Measurements from ENCODE around the gene PRKD1.

The PRKD1 gene

GRCh38 chr14:29653303-29653702 lies 274.3 kb downstream of the PRKD1 start:
- DNase-seq (ENCODE audit: low read depth, low spot score): no peak
- Histone ChIP-seq H3K4me3 (ENCODE audit: insufficient read length, low read depth) (no peak overlapping the region), H3K36me3 (ENCODE audit: insufficient read depth, insufficient read length, low read length) (no peaks in the 10 kb centered on the region), H3K4me1 (ENCODE audit: insufficient read depth, insufficient read length) (no peaks in the 10 kb centered on the region), H3K9me3 (ENCODE audit: insufficient read depth, low read length) (peaks cover 3% of the 10 kb centered on the region; the same call in 1 of the 2 replicates), H3K27me3 (ENCODE audit: insufficient read depth, insufficient read length) (no peaks in the 10 kb centered on the region), H3K9ac (ENCODE audit: insufficient read length, low read depth) (no peak overlapping the region)
- TF ChIP-seq YY1 (IDR thresholded peaks at IDR 0.05; ENCODE audit: insufficient read depth, insufficient read length): no peak
- no peak for TF ChIP-seq SUZ12 (IDR thresholded peaks at IDR 0.05; ENCODE audit: extremely low read depth, insufficient read depth, insufficient read length)
- no peak for TF ChIP-seq ZNF274 (IDR thresholded peaks at IDR 0.05; ENCODE audit: low read depth, low read length)

- DNase-seq (ENCODE audit: low read depth, low spot score): no peak
- peaks cover 11% of the 10 kb centered on the region; the same call in 1 of the 2 replicates for H3K9me3 ChIP-seq (ENCODE audit: insufficient read depth, low read length)
- H3K36me3 ChIP-seq (ENCODE audit: insufficient read depth, insufficient read length, low read length): no peaks in the 10 kb centered on the region
Measured at GRCh38 chr14:29652571-29652970, 275.1 kb downstream of the PRKD1 start.

DNA sequence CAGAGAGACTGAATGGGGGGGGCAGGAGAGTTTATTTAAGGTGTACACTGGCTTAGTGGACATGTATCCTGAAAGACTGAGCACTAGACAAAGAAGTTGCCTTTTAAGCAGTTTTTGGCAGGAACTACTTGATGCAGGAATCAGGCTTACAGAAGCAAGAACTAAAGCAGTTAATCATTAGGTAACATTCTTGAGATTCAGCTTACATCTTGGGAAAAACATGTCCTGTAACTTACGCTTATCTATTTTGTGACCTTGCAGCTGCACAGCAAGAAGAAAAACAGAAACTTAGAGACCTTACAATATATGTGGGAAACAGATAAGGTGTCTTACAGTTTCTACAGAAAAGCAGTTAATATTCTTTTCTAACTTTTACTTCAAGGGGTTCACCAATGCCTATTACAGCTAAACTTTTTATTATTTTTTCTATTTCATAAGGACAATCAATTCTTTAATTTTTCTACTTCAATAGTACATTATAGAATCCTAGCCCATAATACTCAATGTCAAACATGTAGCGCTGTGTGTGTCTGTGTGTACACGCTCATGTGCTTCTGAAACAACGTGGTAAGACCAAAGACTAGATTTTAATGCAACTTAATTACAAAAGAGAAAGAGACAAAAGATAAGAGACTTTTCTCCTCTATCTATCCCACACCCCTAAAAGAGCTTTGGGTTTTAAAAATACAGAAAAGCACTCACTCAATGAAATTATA lies 276.9 kb downstream of the PRKD1 start:
- TF ChIP-seq YY1 (IDR thresholded peaks at IDR 0.05; ENCODE audit: insufficient read depth, insufficient read length): no peak
- no peak for TF ChIP-seq ZNF274 (IDR thresholded peaks at IDR 0.05; ENCODE audit: low read depth, low read length)
- no peak for TF ChIP-seq SUZ12 (IDR thresholded peaks at IDR 0.05; ENCODE audit: extremely low read depth, insufficient read depth, insufficient read length)
- peaks cover 20% of the 10 kb centered on the region; the same call in 1 of the 2 replicates for H3K9me3 ChIP-seq (ENCODE audit: insufficient read depth, low read length)
- H3K9ac ChIP-seq (ENCODE audit: insufficient read length, low read depth): no peak overlapping the region
- no peaks in the 10 kb centered on the region for H3K36me3 ChIP-seq (ENCODE audit: insufficient read depth, insufficient read length, low read length)
- H3K4me3 ChIP-seq (ENCODE audit: insufficient read length, low read depth): no peak overlapping the region
- no peak for DNase-seq (ENCODE audit: low read depth, low spot score)
- no peaks in the 10 kb centered on the region for H3K27me3 ChIP-seq (ENCODE audit: insufficient read depth, insufficient read length)
- no peaks in the 10 kb centered on the region for H3K4me1 ChIP-seq (ENCODE audit: insufficient read depth, insufficient read length)

More at GRCh38 chr14:29652571-29652970, 275.1 kb downstream of the PRKD1 start:
- Histone ChIP-seq H3K4me3 (ENCODE audit: insufficient read length, low read depth) (no peak overlapping the region), H3K27me3 (ENCODE audit: insufficient read depth, insufficient read length) (no peaks in the 10 kb centered on the region), H3K4me1 (ENCODE audit: insufficient read depth, insufficient read length) (no peaks in the 10 kb centered on the region), H3K9ac (ENCODE audit: insufficient read length, low read depth) (no peak overlapping the region)
- no peak for TF ChIP-seq SUZ12 (IDR thresholded peaks at IDR 0.05; ENCODE audit: extremely low read depth, insufficient read depth, insufficient read length)
- TF ChIP-seq YY1 (IDR thresholded peaks at IDR 0.05; ENCODE audit: insufficient read depth, insufficient read length): no peak
- TF ChIP-seq ZNF274 (IDR thresholded peaks at IDR 0.05; ENCODE audit: low read depth, low read length): no peak

- TF ChIP-seq YY1 (IDR thresholded peaks at IDR 0.05; ENCODE audit: insufficient read depth, insufficient read length): no peak
- TF ChIP-seq ZNF274 (IDR thresholded peaks at IDR 0.05; ENCODE audit: low read depth, low read length): no peak
- no peak for TF ChIP-seq SUZ12 (IDR thresholded peaks at IDR 0.05; ENCODE audit: extremely low read depth, insufficient read depth, insufficient read length)
- Histone ChIP-seq H3K27me3 (ENCODE audit: insufficient read depth, insufficient read length) (no peaks in the 10 kb centered on the region), H3K36me3 (ENCODE audit: insufficient read depth, insufficient read length, low read length) (no peaks in the 10 kb centered on the region), H3K9ac (ENCODE audit: insufficient read length, low read depth) (no peak overlapping the region), H3K4me3 (ENCODE audit: insufficient read length, low read depth) (no peak overlapping the region), H3K4me1 (ENCODE audit: insufficient read depth, insufficient read length) (no peaks in the 10 kb centered on the region), H3K9me3 (ENCODE audit: insufficient read depth, low read length) (peaks cover 20% of the 10 kb centered on the region; the same call in 1 of the 2 replicates)
- DNase-seq (ENCODE audit: low read depth, low spot score): no peak
Measured at GRCh38 chr14:29649170-29649569, 278.5 kb downstream of the PRKD1 start.

DNA sequence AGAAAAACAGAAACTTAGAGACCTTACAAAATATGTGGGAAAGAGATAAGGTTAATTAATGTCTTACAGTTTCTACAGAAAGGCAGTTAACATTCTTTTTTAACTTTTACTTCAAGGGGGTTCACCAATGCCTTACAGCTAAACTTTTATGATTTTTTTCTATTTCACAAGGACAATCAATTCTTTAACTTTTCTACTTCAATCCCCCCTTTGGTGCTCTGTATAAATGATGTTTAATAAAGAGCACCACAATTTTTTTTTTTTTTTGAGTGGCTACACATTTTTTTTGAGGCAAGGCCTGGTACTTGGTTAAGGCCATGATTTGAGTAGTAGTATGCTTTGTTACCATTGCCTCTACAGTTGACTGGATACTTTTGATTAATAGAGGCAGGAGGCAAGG lies 279.6 kb downstream of the PRKD1 start:
- TF ChIP-seq SUZ12 (IDR thresholded peaks at IDR 0.05; ENCODE audit: extremely low read depth, insufficient read depth, insufficient read length) (no peak), ZNF274 (IDR thresholded peaks at IDR 0.05; ENCODE audit: low read depth, low read length) (no peak), YY1 (IDR thresholded peaks at IDR 0.05; ENCODE audit: insufficient read depth, insufficient read length) (no peak)

DNA sequence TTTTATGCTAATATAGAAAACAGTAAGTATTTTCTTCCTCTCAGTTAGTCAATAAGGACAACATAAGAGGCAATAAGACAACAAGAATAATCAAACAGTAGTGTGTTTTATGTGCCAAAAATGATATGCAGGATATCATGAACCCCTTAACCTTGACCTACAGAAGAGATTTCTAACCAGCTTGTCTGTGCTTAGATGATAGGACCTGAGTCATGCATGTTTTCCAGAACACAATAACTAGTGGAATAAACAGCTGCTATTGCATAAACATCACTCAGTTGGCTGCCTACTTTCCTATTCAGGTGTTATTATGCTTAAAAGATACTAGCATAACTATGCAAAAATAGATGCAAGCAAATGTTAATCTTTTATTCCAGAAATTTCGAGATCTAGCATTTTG lies 282.5 kb downstream of the PRKD1 start:
- TF ChIP-seq SUZ12 (IDR thresholded peaks at IDR 0.05; ENCODE audit: extremely low read depth, insufficient read depth, insufficient read length): no peak
- TF ChIP-seq ZNF274 (IDR thresholded peaks at IDR 0.05; ENCODE audit: low read depth, low read length): no peak
- TF ChIP-seq YY1 (IDR thresholded peaks at IDR 0.05; ENCODE audit: insufficient read depth, insufficient read length): no peak
- no peaks in the 10 kb centered on the region for H3K4me1 ChIP-seq (ENCODE audit: insufficient read depth, insufficient read length)
- no peaks in the 10 kb centered on the region for H3K27me3 ChIP-seq (ENCODE audit: insufficient read depth, insufficient read length)
- no peak overlapping the region for H3K4me3 ChIP-seq (ENCODE audit: insufficient read length, low read depth)
- DNase-seq (ENCODE audit: low read depth, low spot score): no peak
- peaks cover 20% of the 10 kb centered on the region; the same call in 1 of the 2 replicates for H3K9me3 ChIP-seq (ENCODE audit: insufficient read depth, low read length)
- H3K9ac ChIP-seq (ENCODE audit: insufficient read length, low read depth): no peak overlapping the region
- H3K36me3 ChIP-seq (ENCODE audit: insufficient read depth, insufficient read length, low read length): no peaks in the 10 kb centered on the region

More for the DNA sequence above, 279.6 kb downstream of the PRKD1 start:
- no peak overlapping the region for H3K4me3 ChIP-seq (ENCODE audit: insufficient read length, low read depth)
- H3K27me3 ChIP-seq (ENCODE audit: insufficient read depth, insufficient read length): no peaks in the 10 kb centered on the region
- H3K4me1 ChIP-seq (ENCODE audit: insufficient read depth, insufficient read length): no peaks in the 10 kb centered on the region
- DNase-seq (ENCODE audit: low read depth, low spot score): no peak
- H3K9ac ChIP-seq (ENCODE audit: insufficient read length, low read depth): no peak overlapping the region
- no peaks in the 10 kb centered on the region for H3K36me3 ChIP-seq (ENCODE audit: insufficient read depth, insufficient read length, low read length)
- peaks cover 20% of the 10 kb centered on the region; the same call in 1 of the 2 replicates for H3K9me3 ChIP-seq (ENCODE audit: insufficient read depth, low read length)

GRCh38 chr14:29643433-29644211 lies 284.0 kb downstream of the PRKD1 start:
- TF ChIP-seq YY1 (IDR thresholded peaks at IDR 0.05; ENCODE audit: insufficient read depth, insufficient read length) (no peak), SUZ12 (IDR thresholded peaks at IDR 0.05; ENCODE audit: extremely low read depth, insufficient read depth, insufficient read length) (no peak), ZNF274 (IDR thresholded peaks at IDR 0.05; ENCODE audit: low read depth, low read length) (no peak)
- Histone ChIP-seq H3K4me1 (ENCODE audit: insufficient read depth, insufficient read length) (no peaks in the 10 kb centered on the region), H3K9ac (ENCODE audit: insufficient read length, low read depth) (no peak overlapping the region), H3K27me3 (ENCODE audit: insufficient read depth, insufficient read length) (no peaks in the 10 kb centered on the region), H3K36me3 (ENCODE audit: insufficient read depth, insufficient read length, low read length) (no peaks in the 10 kb centered on the region), H3K4me3 (ENCODE audit: insufficient read length, low read depth) (no peak overlapping the region), H3K9me3 (ENCODE audit: insufficient read depth, low read length) (peaks cover 20% of the 10 kb centered on the region; the same call in 1 of the 2 replicates)
- no peak for DNase-seq (ENCODE audit: low read depth, low spot score)
